Stimulated activated CD4-positive, alpha-beta T cell treated with anti-CD3 and anti-CD28 coated beads, Interleukin-15, amount 100 ng/mL, for 48 hours (primary cell): ENCODE data around the gene ACYP2.
"Not testable (repeated sequence)": the region's sequence is repeated elsewhere in the genome, so short reads cannot be mapped to it uniquely, and the experiment has no call there.

Experiments used
- DNase-seq, 2 donors: peaks; one replicate each; pipeline ENCODE4 v3.0.0-alpha.2; 2020; ENCODE audit warnings: low read depth in 2 of 2

The ACYP2 gene

GRCh38 chr2:54324517-54324916 is 209.1 kb downstream of the ACYP2 start:
- not testable (repeated sequence) for DNase-seq

- DNase-seq, result no peak
These were observed 209.7 kb downstream of the ACYP2 start for GRCh38 chr2:54325148-54325547.

- no peak for DNase-seq
These were observed 214.2 kb downstream of the ACYP2 start for GRCh38 chr2:54329482-54330161.

GRCh38 chr2:54330162-54330925 is 214.9 kb downstream of the ACYP2 start:
- DNase-seq, result peak; percentile 79 to 83

- DNase-seq, result no peak
These were observed 215.8 kb downstream of the ACYP2 start for GRCh38 chr2:54330926-54331835.

GRCh38 chr2:54332386-54332785 is 217.0 kb downstream of the ACYP2 start:
- DNase-seq, result no peak

GRCh38 chr2:54336136-54336976 is 220.9 kb downstream of the ACYP2 start:
- no peak for DNase-seq

- DNase-seq, result no peak
These were observed 221.5 kb downstream of the ACYP2 start for GRCh38 chr2:54336977-54337255.

GRCh38 chr2:54341656-54342055 is 226.2 kb downstream of the ACYP2 start:
- DNase-seq, result no peak

- DNase-seq, result no peak
These were observed 227.2 kb downstream of the ACYP2 start for GRCh38 chr2:54342603-54343002.

- DNase-seq, result no peak
These were observed 232.2 kb downstream of the ACYP2 start for GRCh38 chr2:54347622-54348021.

- DNase-seq, result no peak
These were observed 233.2 kb downstream of the ACYP2 start for GRCh38 chr2:54348646-54349045.

- no peak for DNase-seq
These were observed 235.0 kb downstream of the ACYP2 start for GRCh38 chr2:54350426-54350825.

GRCh38 chr2:54353216-54353615 is 237.8 kb downstream of the ACYP2 start:
- no peak for DNase-seq
